DOHH2 (cell line): Measurements from ENCODE around the gene SLC22A12.

ENCODE experiments used
- H3F3A ChIP-seq: fragments of 200-600 bp; sonication (generic), shearing (Covaris generic); 2 replicates; pipeline ENCODE4 v1.6.0; 2016; ENCODE audit warnings: antibody characterized with exemption, mild to moderate bottlenecking; ENCODE audit not compliant: control insufficient read depth, insufficient read depth
- H3K27ac ChIP-seq: fragments of 200-600 bp; sonication (generic); 2 replicates; pipeline ENCODE4 v1.5.1; 2014; ENCODE audit warnings: low read depth, mild to moderate bottlenecking, low read length, moderate library complexity
- H3K27me3 ChIP-seq: fragments of 200-600 bp; sonication (generic); 2 replicates; pipeline ENCODE4 v1.6.1; 2014; ENCODE audit warnings: mild to moderate bottlenecking, low read length, mixed read lengths; ENCODE audit not compliant: control insufficient read depth
- H3K36me3 ChIP-seq: fragments of 200-600 bp; sonication (generic); 2 replicates; pipeline ENCODE4 v1.6.1; 2014; ENCODE audit warnings: mild to moderate bottlenecking, low read length, moderate library complexity, mixed read lengths; ENCODE audit not compliant: control insufficient read depth
- H3K4me1 ChIP-seq: fragments of 200-600 bp; sonication (generic); 2 replicates; pipeline ENCODE4 v1.6.1; 2014; ENCODE audit warnings: mild to moderate bottlenecking, low read length, mixed read lengths; ENCODE audit not compliant: control insufficient read depth
- H3K4me2 ChIP-seq: fragments of 200-600 bp; sonication (generic); 2 replicates; pipeline ENCODE4 v1.6.0; 2014; ENCODE audit warnings: mild to moderate bottlenecking, low read length, moderate library complexity
- H3K4me3 ChIP-seq: fragments of 200-600 bp; sonication (generic); 2 replicates; pipeline ENCODE4 v1.5.1; 2014; ENCODE audit warnings: mild to moderate bottlenecking, low read length, mixed read lengths
- H3K79me2 ChIP-seq: fragments of 200-600 bp; sonication (generic); 2 replicates; pipeline ENCODE4 v1.6.1; 2014; ENCODE audit warnings: mild to moderate bottlenecking, low read length, mixed read lengths; ENCODE audit not compliant: control insufficient read depth
- H3K9me2 ChIP-seq: fragments of 200-600 bp; sonication (generic); replicated peaks from 2 replicates; pipeline ENCODE4 v1.6.1; 2014; ENCODE audit warnings: mild to moderate bottlenecking, low read length, mixed read lengths; ENCODE audit not compliant: control insufficient read depth
- H3K9me3 ChIP-seq: fragments of 200-600 bp; sonication (generic); 2 replicates; pipeline ENCODE4 v1.6.1; 2014; ENCODE audit warnings: antibody characterized with exemption, low read length, mixed read lengths; ENCODE audit not compliant: control insufficient read depth, insufficient read depth
- H4K20me1 ChIP-seq: fragments of 200-600 bp; sonication (generic); 2 replicates; pipeline ENCODE4 v1.6.0; 2014; ENCODE audit warnings: low read depth, mild to moderate bottlenecking, antibody characterized with exemption, low read length, moderate library complexity; ENCODE audit not compliant: control insufficient read depth, insufficient read depth
- CTCF ChIP-seq: fragments of 200-600 bp; sonication (generic); IDR thresholded peaks from one replicate; pipeline ENCODE4 v1.5.1; 2014; ENCODE audit warnings: antibody characterized with exemption, mild to moderate bottlenecking, low read depth, low read length; ENCODE audit not compliant: poor library complexity, severe bottlenecking
- EZH2phosphoT487 ChIP-seq: fragments of 200-600 bp; sonication (generic); IDR thresholded peaks from 2 replicates; pipeline ENCODE4 v1.6.1; 2017; ENCODE audit warnings: borderline replicate concordance, mild to moderate bottlenecking, antibody characterized with exemption, low read length, moderate library complexity, mixed read lengths

Gene SLC22A12

GRCh38 chr11:64570341-64570740 is 20.7 kb upstream of the SLC22A12 start:
- no peaks in the 10 kb centered on the region for H3K4me1 ChIP-seq
- no peak for TF ChIP-seq CTCF
- no peak for TF ChIP-seq EZH2phosphoT487
- H3K36me3 ChIP-seq = no peaks in the 10 kb centered on the region

GRCh38 chr11:64571050-64571409 is 20.0 kb upstream of the SLC22A12 start:
- H4K20me1 ChIP-seq = no peaks in the 10 kb centered on the region
- TF ChIP-seq EZH2phosphoT487 (no peak), CTCF (no peak)
- H3K9me2 ChIP-seq = no peaks in the 10 kb centered on the region
- H3F3A ChIP-seq = no peaks in the 10 kb centered on the region
- H3K27ac ChIP-seq = no peak overlapping the region
- no peaks in the 10 kb centered on the region for H3K36me3 ChIP-seq
- no peak overlapping the region for H3K4me3 ChIP-seq
- H3K27me3 ChIP-seq = peaks cover 4% of the 10 kb centered on the region; the same call in 1 of the 2 replicates
- H3K9me3 ChIP-seq = no peaks in the 10 kb centered on the region
- no peaks in the 10 kb centered on the region for H3K4me1 ChIP-seq
- H3K79me2 ChIP-seq = no peaks in the 10 kb centered on the region
- no peak overlapping the region for H3K4me2 ChIP-seq

More at GRCh38 chr11:64570341-64570740, 20.7 kb upstream of the SLC22A12 start:
- Histone ChIP-seq H3K4me3 (no peak overlapping the region), H3K27ac (no peak overlapping the region), H4K20me1 (no peaks in the 10 kb centered on the region), H3K9me2 (no peaks in the 10 kb centered on the region), H3K79me2 (no peaks in the 10 kb centered on the region), H3F3A (no peaks in the 10 kb centered on the region), H3K27me3 (peaks cover 4% of the 10 kb centered on the region; the same call in 1 of the 2 replicates), H3K9me3 (no peaks in the 10 kb centered on the region), H3K4me2 (no peak overlapping the region)

- H3K4me2 ChIP-seq = no peak overlapping the region
Observed at GRCh38 chr11:64571410-64572091, 19.5 kb upstream of the SLC22A12 start.

More at GRCh38 chr11:64571410-64572091, 19.5 kb upstream of the SLC22A12 start:
- Histone ChIP-seq H3F3A (no peaks in the 10 kb centered on the region), H3K27me3 (peaks cover 8% of the 10 kb centered on the region; the same call in 1 of the 2 replicates), H3K4me3 (no peak overlapping the region), H3K9me2 (no peaks in the 10 kb centered on the region), H3K27ac (no peak overlapping the region), H3K79me2 (no peaks in the 10 kb centered on the region), H4K20me1 (no peaks in the 10 kb centered on the region), H3K36me3 (no peaks in the 10 kb centered on the region), H3K9me3 (no peaks in the 10 kb centered on the region), H3K4me1 (no peaks in the 10 kb centered on the region)
- TF ChIP-seq CTCF (no peak), EZH2phosphoT487 (no peak)
